Stomach smooth muscle (tissue), 2 donors: ENCODE data around the gene SPAG17.

ENCODE experiments used
- H3K27ac ChIP-seq: one replicate; pipeline ENCODE4 v1.7.0; 2013; ENCODE audit warnings: mild to moderate bottlenecking, low read length, inconsistent platforms
- H3K27me3 ChIP-seq, 2 donors: one replicate each; pipeline ENCODE4 v1.7.0; 2013; ENCODE audit warnings: low read length in 2 of 2; ENCODE audit not compliant: insufficient read depth in 2 of 2, control insufficient read depth in 1 of 2
- H3K36me3 ChIP-seq, 2 donors: one replicate each; pipeline ENCODE4 v1.7.0; 2013; ENCODE audit warnings: low read length in 2 of 2; ENCODE audit not compliant: control insufficient read depth in 2 of 2, insufficient read depth in 2 of 2
- H3K4me1 ChIP-seq: one replicate; pipeline ENCODE4 v1.7.0; 2013; ENCODE audit warnings: low read length; ENCODE audit not compliant: control insufficient read depth, insufficient read depth
- H3K4me3 ChIP-seq, 2 donors: one replicate each; pipeline ENCODE4 v1.7.0; 2013; ENCODE audit warnings: low read length in 2 of 2
- H3K9ac ChIP-seq, 2 donors: one replicate each; pipeline ENCODE4 v1.7.0; 2013; ENCODE audit warnings: low read length in 2 of 2, mild to moderate bottlenecking in 1 of 2
- H3K9me3 ChIP-seq, 2 donors: one replicate each; pipeline ENCODE4 v1.7.0; 2013; ENCODE audit warnings: low read length in 2 of 2; ENCODE audit not compliant: control insufficient read depth in 2 of 2
- donor health status: healthy.
- donor health status: Pancreatic carcinoma.

SPAG17 gene

DNA sequence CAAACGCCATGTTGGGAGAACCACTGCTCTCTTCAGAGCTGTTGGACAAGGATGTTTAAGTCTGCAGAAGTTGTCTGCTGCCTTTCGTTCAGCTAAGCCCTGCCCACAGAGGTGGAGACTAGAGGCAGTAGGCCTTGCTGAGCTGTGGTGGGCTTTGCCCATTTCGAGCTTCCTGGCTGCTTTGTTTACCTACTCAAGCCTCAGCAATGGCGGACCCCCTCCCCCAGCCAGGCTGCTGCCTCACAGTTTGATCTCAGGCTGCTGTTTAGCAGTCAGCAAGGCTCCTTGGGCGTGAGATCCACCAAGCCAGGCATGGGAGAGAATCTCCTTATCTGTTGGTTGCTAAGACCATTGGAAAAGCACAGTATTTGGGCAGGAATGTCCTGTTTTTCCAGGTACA, 180.7 kb downstream of the SPAG17 start:
- H3K36me3 ChIP-seq: no peaks in the 10 kb centered on the region
- no peaks in the 10 kb centered on the region for H3K9me3 ChIP-seq
- H3K27me3 ChIP-seq: no peaks in the 10 kb centered on the region
- no peak overlapping the region for H3K27ac ChIP-seq
- H3K4me3 ChIP-seq: no peak overlapping the region
- no peak overlapping the region for H3K9ac ChIP-seq
- H3K4me1 ChIP-seq: no peaks in the 10 kb centered on the region

DNA sequence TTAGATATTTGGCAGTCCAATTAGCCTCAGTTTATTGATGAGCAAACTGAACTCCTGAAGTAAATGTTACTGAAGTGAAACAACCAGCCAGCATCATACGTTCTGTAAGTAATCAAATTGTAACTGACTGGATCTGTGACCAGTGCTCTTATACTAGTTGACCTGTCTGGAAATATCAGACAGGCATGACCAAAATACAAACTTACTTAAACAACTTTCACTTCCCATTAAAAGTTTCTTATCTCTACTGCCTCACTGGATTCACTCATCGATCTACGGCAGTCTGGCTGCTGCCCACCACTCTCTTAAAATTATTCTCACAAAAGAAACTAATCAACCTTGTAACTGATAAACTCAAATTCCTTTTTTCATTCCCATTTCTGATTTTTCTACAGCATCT, 199.1 kb downstream of the SPAG17 start:
- no peaks in the 10 kb centered on the region for H3K36me3 ChIP-seq
- no peaks in the 10 kb centered on the region for H3K4me1 ChIP-seq
- no peak overlapping the region for H3K27ac ChIP-seq
- H3K9me3 ChIP-seq: no peaks in the 10 kb centered on the region
- H3K9ac ChIP-seq: no peak overlapping the region
- H3K27me3 ChIP-seq: no peaks in the 10 kb centered on the region
- H3K4me3 ChIP-seq: no peak overlapping the region

DNA sequence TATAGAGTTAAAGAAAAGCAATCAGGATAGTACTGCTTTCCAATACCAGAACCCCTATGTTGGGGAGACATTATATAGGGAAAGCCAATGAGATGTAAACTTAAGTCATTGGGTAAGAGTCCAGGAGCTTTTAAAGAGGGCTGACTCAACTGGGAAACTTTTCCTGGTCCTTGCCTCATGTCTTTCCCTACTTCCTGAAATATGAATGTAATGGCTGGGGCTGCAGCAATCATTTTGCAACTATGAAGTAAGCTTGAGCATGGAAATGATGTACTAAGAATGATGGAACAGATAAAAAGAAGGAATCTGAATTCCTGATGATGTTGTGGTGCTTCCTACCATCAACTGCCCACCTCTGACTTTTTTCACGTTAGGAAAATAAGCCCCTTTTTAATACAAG, 199.8 kb downstream of the SPAG17 start:
- Histone ChIP-seq H3K27ac (no peak overlapping the region), H3K4me3 (no peak overlapping the region), H3K4me1 (no peaks in the 10 kb centered on the region), H3K27me3 (no peaks in the 10 kb centered on the region), H3K36me3 (no peaks in the 10 kb centered on the region), H3K9me3 (no peaks in the 10 kb centered on the region), H3K9ac (no peak overlapping the region)

DNA sequence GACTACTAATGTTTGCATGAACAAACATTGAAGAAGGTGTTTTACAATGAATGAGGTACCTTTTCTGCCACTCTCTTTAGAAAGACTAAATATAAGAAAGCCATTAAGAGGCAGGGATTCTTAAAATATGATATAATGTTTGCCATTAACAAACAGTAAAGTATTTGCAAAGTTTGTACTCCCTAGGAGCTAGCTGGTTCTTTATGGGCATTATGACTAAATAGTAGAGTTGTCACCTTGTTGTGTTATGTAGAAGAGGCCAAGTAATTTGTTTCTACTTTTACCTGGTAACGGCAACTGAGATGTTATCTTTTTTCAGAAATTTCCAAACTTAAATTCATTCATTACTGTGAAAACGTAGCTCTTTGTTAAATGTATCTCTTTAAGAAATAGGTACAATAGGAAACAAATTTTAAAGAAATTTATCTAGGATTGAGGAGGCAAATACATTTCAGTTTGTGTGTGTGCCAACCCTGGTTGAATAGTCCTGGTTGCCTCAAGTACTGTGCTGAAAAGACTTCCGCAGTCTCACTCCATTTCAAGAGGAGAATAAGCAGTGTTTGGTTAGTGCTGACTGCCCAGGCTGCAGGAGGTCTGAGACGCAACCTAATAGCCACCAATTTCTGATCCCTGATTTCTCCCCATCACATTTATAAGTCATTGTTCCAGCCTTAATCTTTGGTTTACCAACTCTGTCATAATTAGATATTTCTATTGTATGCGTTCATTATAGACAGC, 203.4 kb downstream of the SPAG17 start:
- Histone ChIP-seq H3K27me3 (no peaks in the 10 kb centered on the region), H3K27ac (no peak overlapping the region), H3K4me1 (no peaks in the 10 kb centered on the region), H3K9ac (no peak overlapping the region), H3K9me3 (no peaks in the 10 kb centered on the region), H3K4me3 (no peak overlapping the region), H3K36me3 (no peaks in the 10 kb centered on the region)

DNA sequence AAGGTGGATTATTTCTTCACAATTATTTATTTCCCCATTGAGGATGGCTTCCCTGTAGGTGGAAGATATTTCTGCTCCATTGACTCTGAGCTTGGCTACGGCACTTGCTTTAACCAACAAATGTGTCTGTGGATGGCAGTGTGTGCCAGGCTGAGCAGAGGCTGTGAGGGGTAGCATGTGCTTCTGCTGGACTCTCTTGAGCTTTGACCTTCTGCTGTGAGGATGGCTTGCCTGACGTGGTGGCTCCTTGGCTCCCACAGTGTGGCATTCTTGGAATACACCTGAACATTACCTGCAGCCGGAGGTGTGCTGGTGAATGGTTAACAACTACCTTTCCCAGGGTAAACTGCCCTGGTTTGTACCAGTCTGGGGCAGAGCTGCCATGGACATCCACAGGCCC, 208.6 kb downstream of the SPAG17 start:
- no peak overlapping the region for H3K27ac ChIP-seq
- no peak overlapping the region for H3K4me3 ChIP-seq
- no peaks in the 10 kb centered on the region for H3K9me3 ChIP-seq
- H3K4me1 ChIP-seq: no peaks in the 10 kb centered on the region
- H3K27me3 ChIP-seq: no peaks in the 10 kb centered on the region
- H3K36me3 ChIP-seq: no peaks in the 10 kb centered on the region
- no peak overlapping the region for H3K9ac ChIP-seq

DNA sequence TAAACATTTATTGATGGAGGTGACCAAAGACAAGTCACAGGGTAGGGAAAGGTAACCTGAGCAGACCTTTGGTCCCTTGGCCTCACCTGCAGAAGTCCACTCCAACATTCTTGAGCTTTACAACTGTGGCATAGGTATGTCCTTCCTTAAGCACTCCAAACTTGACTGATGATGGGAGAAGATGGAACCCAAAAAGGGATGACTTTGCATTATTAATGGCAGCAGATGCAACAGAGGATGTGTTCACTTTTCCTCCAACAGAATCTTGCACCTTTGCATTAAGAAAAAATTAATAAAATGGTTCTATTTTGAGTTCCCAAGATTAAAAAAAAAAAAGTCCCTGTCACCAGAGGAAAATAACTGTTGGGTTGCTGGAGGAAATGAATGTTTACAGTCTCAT, 213.3 kb downstream of the SPAG17 start:
- Histone ChIP-seq H3K4me3 (no peak overlapping the region), H3K27ac (no peak overlapping the region), H3K36me3 (no peaks in the 10 kb centered on the region), H3K27me3 (no peaks in the 10 kb centered on the region), H3K4me1 (no peaks in the 10 kb centered on the region), H3K9me3 (no peaks in the 10 kb centered on the region), H3K9ac (no peak overlapping the region)

DNA sequence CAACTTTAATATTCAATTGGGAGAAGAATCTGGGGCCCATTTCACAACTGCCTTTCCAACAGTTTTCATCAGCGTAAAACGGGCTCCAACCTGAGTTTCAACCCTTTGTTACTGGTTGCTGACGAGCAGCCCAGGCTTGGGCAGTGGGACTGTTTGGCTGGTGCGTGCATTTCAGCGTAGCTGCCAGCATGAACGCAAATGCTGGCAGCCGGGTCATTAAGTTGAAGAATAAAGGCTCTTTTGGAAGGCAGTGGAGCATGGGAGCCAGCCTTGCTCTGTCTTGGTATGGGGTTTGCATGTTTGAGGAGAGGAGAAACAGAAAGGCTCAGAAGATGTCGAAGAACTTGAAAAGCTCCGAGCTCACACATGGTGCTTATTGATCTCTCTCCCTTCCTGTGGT, 214.8 kb downstream of the SPAG17 start:
- no peaks in the 10 kb centered on the region for H3K9me3 ChIP-seq
- H3K27me3 ChIP-seq: no peaks in the 10 kb centered on the region
- H3K36me3 ChIP-seq: peaks cover 0 to 2% of the 10 kb centered on the region in 2 donors
- no peak overlapping the region for H3K4me3 ChIP-seq
- no peak overlapping the region for H3K27ac ChIP-seq
- no peaks in the 10 kb centered on the region for H3K4me1 ChIP-seq
- H3K9ac ChIP-seq: no peak overlapping the region

DNA sequence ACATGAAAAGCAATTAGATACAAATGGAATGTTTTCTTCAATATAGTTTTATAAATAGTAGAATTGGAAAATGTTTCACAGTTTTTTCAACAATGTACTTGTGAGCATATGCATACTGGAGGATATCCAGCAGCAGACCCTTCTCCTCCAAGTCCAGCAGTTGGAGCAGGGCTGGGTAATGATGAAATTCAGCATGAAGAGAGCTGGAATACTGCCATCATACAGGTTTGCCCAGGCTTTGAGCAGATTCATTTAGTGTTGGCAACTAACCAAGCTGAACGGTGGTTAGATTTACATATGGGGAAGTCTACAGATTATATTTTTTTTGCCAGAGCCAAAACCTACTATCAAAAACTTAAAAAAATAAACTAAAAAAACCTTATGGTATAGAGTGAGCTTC, 217.1 kb downstream of the SPAG17 start:
- H3K9ac ChIP-seq: no peak overlapping the region
- no peaks in the 10 kb centered on the region for H3K4me1 ChIP-seq
- H3K27me3 ChIP-seq: no peaks in the 10 kb centered on the region
- no peak overlapping the region for H3K4me3 ChIP-seq
- H3K9me3 ChIP-seq: no peaks in the 10 kb centered on the region
- no peak overlapping the region for H3K27ac ChIP-seq
- peaks cover 0 to 2% of the 10 kb centered on the region in 2 donors for H3K36me3 ChIP-seq

DNA sequence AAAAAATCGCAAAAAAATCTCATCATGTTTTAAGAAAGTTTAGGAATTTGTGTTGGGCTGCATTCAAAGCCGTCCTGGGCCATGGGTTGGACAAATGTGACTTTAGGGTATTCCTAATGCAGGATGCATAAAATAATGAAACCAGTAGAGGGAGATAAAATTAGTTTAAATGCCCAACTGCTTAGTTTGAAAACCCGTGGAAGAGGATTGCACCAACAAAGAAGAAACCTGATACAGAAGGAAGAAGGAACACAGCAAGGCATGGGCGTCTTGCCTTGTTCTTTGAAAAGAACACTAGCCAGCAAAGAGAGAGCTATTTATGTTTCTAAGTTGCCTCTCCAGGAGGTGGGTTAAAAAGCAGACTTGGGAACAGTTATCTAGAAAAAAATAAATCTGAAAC, 217.6 kb downstream of the SPAG17 start:
- H3K27ac ChIP-seq: no peak overlapping the region

DNA sequence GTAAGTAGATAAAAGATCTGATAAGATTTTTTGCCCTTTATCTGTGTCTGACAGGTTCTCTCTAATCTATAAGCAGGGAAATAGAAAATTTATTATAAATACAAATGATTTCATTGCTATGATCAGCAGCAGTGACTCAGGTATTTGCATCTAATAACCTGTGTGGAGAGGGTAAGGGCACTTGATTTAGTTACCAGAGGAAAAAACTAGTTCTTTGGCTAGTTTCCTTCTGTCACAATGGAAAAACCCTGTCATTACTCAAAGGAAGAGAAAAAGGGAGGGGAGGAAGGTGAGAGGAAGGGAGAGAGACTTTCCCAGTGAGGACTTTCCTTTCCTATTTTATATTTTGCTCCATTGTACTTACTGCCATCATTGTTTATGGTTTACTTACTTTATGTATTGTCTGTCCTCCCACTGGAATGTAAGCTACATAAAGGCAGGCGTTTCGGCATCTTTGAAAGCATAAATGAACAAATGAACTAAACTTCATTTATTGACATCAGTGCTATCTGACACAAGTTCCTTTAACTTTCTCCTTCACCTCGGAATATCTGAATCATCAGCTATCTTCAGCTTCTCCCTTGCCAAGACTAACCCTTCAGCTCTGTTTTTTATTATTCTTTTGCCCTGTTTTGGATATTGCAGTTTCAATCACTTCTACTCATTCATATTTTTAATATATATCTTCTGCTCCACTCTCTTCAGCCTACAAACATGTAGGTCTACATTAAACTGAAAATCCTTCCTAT, 220.6 kb downstream of the SPAG17 start:
- H3K36me3 ChIP-seq: peaks cover 5 to 6% of the 10 kb centered on the region in 2 donors
- no peaks in the 10 kb centered on the region for H3K4me1 ChIP-seq
- H3K27me3 ChIP-seq: no peaks in the 10 kb centered on the region
- H3K27ac ChIP-seq: no peak overlapping the region
- H3K4me3 ChIP-seq: no peak overlapping the region
- no peak overlapping the region for H3K9ac ChIP-seq
- no peaks in the 10 kb centered on the region for H3K9me3 ChIP-seq

More for the DNA sequence above, 217.6 kb downstream of the SPAG17 start:
- H3K4me1 ChIP-seq: no peaks in the 10 kb centered on the region
- H3K36me3 ChIP-seq: peaks cover 0 to 2% of the 10 kb centered on the region in 2 donors
- no peak overlapping the region for H3K9ac ChIP-seq
- H3K27me3 ChIP-seq: no peaks in the 10 kb centered on the region
- no peaks in the 10 kb centered on the region for H3K9me3 ChIP-seq
- H3K4me3 ChIP-seq: no peak overlapping the region

DNA sequence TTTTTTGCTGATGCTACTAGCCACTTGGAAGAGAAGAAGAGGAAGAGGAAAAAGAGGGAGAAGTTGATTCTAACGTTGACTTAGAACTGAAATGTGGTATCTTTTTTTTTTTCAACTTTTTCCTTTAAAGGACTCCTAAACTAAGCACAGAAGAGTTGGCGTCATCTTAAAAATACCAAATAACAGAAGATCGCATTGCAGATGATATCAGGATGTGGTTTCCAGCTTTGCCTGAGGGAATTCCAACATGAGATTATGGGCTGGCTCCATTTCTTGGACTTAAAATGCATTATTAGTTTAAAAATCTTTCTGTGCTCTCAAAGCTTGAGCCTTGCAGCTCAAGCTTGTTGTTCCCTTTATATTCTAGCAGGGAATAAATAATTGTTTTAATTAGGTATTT, 225.7 kb downstream of the SPAG17 start:
- H3K4me3 ChIP-seq: no peak overlapping the region
- H3K36me3 ChIP-seq: peaks cover 26 to 32% of the 10 kb centered on the region in 2 donors
- H3K4me1 ChIP-seq: no peaks in the 10 kb centered on the region
- no peaks in the 10 kb centered on the region for H3K27me3 ChIP-seq
- H3K9ac ChIP-seq: no peak overlapping the region
- H3K9me3 ChIP-seq: no peaks in the 10 kb centered on the region
- H3K27ac ChIP-seq: no peak overlapping the region
